SKM-1 treated with dmso at 0.1 percent for 144 hours (cell line): Measurements from ENCODE around the gene NCAM1.

Experiments
- DNase-seq: peaks from one replicate; lab custom pipeline; 2025; ENCODE audit not compliant: unreplicated experiment; lab: John Stamatoyannopoulos, UW

NCAM1 gene

DNA sequence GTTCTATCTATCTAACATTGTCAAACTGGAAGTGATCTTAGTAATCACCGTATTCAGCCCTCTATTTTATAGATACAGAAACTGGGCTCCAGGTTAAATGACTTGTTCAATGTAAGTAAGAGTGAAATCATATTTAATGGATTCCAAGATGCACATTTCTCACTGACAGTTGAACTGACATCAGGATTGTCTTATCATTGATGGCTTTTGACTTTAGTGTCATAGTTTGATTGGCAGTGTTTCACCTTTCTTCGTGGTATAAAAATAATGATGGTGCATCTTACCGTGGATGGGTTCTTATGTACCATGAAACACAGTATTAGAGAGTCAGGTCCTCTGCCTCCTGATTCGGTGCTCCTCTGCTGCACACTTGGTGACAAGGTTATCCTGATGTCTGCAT is 123.1 kb downstream of the NCAM1 start:
- no peak for DNase-seq

DNA sequence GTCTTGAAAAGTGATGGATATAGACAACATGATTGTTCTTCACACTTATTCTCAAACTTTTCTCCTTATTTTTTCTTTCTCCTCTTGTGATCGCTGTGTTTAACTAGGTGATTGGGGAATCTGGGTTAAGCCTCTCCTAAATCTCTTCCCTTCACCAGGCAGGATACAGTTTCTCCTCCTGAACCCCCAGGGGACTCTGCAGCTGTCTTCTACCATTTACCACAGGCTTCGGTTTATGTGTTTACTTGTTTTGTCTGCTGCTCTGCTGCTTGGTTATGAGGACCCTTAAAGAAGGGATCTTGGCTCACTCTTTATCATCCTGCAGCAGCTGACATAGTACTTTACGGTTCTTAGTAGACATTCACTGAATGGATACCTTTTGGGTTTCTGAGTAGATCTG is 124.2 kb downstream of the NCAM1 start:
- DNase-seq = no peak

- no peak for DNase-seq
Measured at GRCh38 chr11:113087706-113088105, 126.5 kb downstream of the NCAM1 start.

DNA sequence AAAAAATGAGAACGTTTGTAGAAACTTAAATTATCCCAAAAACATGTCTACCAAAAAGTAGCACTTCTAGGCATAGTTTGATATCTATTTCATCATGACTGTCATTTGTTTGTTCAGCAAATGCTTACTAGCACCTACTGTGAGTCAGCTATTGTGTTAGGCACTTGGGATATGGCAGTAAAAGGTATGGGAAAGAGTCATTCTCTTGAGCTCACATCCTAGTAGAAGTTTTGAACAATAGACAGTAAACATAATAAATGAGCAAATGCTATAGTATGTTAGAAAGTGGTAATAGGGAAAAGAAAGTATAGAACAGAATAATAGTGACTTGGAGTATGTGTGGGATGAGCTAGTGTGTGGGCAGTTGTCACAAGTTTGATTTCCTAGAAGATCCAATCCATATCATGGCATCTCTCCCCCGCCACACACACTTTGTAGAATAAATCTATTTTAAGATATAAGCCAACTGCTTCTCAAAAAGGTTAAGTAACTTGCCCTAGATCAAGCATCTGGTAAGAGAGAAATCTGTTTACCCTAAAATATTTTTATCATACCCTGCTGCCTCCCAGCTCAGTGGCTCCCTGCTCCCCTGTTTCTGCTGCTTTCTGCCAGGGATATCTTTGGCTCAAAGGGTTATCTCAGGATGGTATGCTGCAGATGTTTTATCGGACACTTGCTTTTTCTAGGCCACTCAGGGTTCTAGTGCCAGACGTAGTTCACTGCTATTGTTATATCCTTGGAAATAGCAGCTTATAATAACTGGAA is 129.7 kb downstream of the NCAM1 start:
- no peak for DNase-seq

GRCh38 chr11:113091481-113091780 is 130.2 kb downstream of the NCAM1 start:
- DNase-seq = no peak

- no peak for DNase-seq
Measured at GRCh38 chr11:113096648-113097047, 135.4 kb downstream of the NCAM1 start.

DNA sequence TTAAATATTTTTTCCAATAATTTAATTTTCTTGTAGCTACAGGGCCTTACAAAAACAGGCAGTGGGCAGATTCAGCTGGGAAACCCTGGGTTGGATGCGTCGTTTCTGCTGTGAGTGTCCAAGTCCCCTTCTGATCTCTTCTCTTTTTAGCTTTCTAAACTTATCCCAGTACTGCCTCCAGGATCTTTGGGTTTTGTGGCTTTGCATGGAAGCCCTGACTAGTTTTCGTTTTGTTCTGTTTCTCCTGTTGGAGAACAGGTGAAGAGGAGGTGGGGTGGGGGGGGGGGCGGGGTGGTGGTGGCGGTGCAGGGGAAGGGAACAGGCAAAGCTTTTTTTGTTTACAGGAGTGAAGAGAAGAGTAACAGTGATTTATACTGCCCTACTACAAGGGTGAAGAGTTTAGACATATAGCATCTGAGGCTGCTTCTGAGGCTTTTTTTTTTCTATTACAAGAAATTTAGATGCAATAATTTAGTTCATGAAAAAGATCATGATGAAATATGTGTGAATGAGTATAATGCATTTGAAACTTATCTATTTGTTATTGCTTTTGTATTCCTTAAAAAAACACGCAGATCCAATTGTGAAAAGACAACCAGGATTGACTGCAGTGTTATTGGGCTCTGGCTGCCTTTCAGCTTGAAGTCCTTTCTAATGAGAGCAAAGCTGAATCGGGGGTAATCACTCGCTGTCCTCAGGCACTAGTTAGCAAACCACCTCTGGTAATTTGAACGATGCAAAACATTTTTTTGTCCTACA is 142.9 kb downstream of the NCAM1 start:
- DNase-seq = no peak

- no peak for DNase-seq
Measured at GRCh38 chr11:113104691-113105251, 143.6 kb downstream of the NCAM1 start.

DNA sequence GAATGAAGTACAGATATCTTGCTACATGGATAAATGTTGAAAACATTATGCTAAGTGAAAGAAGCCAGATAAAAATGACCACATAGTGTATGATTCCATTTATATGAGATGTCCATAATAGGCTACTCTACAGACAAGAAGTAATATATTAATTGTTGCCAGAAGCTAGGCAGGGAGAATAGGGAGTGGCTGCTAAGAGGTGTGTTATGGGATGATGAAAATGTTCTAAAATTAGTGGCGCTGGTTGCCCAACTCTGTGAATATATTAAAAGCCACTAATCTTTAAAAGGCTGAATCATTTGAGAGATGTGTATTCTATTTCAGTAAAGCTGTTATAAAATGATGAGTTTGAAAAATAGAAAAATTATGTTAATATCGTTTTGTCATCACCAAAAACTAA is 144.4 kb downstream of the NCAM1 start:
- DNase-seq = no peak

GRCh38 chr11:113106507-113106906 is 145.3 kb downstream of the NCAM1 start:
- no peak for DNase-seq

GRCh38 chr11:113110046-113110445 is 148.8 kb downstream of the NCAM1 start:
- no peak for DNase-seq

- no peak for DNase-seq
Measured at GRCh38 chr11:113111156-113111555, 149.9 kb downstream of the NCAM1 start.

GRCh38 chr11:113112307-113112706 is 151.1 kb downstream of the NCAM1 start:
- DNase-seq = no peak

GRCh38 chr11:113113801-113114704 is 152.8 kb downstream of the NCAM1 start:
- DNase-seq = peak; percentile 64

DNA sequence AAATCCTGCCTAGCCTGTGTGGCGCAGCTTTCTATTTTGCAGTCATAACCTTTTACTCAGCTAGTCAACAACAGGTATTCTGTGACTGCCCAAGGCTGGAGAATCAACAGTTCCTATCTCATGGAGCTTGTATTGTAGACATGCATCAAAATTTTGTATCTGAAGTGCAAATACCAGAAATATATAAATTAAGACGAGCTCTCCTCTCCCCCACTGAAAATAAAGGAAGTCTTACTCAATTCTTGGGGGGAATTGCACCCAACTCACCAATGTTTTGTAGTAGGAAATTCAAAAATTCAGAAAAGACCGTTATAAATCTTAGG is 153.4 kb downstream of the NCAM1 start:
- no peak for DNase-seq

DNA sequence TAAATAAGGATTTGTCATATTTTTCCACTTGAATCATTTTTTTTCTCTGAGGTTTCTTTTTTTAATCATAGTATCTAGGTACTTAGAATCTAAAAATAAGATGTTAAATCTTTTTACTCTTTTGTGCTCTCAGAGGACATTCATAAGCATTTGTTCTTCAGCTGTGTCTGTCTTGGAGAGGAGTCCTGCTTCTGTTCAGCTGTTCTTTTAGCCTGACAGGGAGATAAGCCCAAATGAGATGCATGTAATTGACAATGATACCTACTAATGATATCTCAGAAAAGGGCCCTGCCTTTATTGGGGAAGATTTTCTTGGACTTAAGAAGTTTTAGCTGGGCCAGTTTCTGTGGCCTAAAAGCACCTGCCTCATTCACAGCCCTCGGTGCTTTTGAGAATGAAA is 156.9 kb downstream of the NCAM1 start:
- no peak for DNase-seq

GRCh38 chr11:113119074-113119473 is 157.9 kb downstream of the NCAM1 start:
- no peak for DNase-seq

- no peak for DNase-seq
Measured at GRCh38 chr11:113119966-113120736, 158.9 kb downstream of the NCAM1 start.

DNA sequence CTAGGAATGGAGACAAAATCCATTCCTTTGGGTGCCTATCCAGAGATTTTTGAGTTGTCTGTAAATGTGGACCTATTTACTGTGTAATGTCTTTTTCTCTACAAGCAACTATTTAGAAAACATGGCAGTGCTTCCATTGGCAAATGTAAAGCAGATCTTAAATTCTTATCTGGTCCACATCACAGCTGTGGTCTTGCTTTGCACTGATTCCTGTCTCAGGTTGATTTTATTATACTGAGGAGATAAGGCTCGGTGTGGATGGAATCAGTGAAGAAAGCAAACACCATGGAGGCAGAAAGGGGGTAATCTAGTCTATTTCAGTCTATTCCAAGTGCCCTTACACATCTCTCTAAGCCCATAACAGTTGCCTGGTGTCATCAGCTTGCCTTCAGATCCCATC is 160.5 kb downstream of the NCAM1 start:
- DNase-seq = no peak

DNA sequence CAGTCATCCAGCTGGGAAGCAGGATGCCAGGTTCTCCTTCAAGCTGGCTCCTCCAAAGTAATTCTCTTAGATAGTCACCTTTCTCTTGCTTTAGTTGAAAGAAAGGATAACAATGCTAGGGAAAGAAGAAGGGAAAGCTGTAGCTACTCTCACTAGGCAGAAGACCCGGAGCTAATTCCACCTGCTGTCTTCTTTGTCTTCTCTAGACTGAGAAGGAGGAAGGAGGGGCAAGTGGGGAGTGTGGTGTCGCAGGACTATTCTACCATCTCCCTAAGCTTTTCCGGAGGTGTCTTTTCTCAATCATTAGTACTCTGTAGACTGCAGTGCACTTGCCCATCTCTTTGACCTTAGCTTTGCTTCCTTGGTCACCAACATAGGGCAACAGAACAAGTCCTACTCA is 162.8 kb downstream of the NCAM1 start:
- DNase-seq = no peak

DNA sequence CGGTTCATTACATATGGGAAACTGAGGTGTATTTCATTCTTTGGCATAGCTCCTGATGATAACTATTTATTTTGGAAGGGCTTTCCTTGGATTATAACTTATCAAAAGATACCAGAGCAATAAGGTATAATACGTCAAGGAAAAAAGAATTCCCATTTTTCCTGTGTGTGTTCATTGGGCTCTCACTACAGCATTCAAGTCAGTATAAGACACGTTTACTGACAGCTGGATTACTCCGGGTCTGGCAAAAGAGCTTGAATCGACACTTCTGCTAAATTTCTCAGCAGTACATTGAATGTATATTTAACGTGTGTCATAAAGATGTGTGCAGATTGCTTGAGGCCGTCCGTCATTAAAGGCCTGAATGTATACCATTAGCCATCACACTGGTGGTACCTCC is 163.4 kb downstream of the NCAM1 start:
- no peak for DNase-seq
